Parathyroid adenoma (tissue), 2 donors: Measurements from ENCODE around the gene FDXR.

Experiments
- H2AFZ ChIP-seq: fragments of 300-600 bp; sonication (generic); one replicate; pipeline ENCODE4 v1.7.0; 2017; ENCODE audit warnings: antibody characterized with exemption, mild to moderate bottlenecking
- H3K27ac ChIP-seq: fragments of 300-600 bp; sonication (generic); one replicate; pipeline ENCODE4 v1.7.0; 2017
- H3K27me3 ChIP-seq: fragments of 300-600 bp; sonication (generic); one replicate; pipeline ENCODE4 v1.7.0; 2017; ENCODE audit warnings: low read length; ENCODE audit not compliant: control insufficient read depth, insufficient read depth
- H3K36me3 ChIP-seq: fragments of 300-600 bp; sonication (generic); one replicate; pipeline ENCODE4 v1.7.0; 2017; ENCODE audit warnings: low read length; ENCODE audit not compliant: control insufficient read depth, insufficient read depth
- H3K4me1 ChIP-seq: fragments of 300-600 bp; sonication (generic); one replicate; pipeline ENCODE4 v1.7.0; 2017; ENCODE audit warnings: control low read depth
- H3K4me2 ChIP-seq: fragments of 300-600 bp; sonication (generic); one replicate; pipeline ENCODE4 v1.7.0; 2017; ENCODE audit warnings: low read length
- H3K4me3 ChIP-seq: fragments of 300-600 bp; sonication (generic); one replicate; pipeline ENCODE4 v1.7.0; 2017; ENCODE audit warnings: low read depth, low read length
- H3K79me2 ChIP-seq: fragments of 300-600 bp; sonication (generic); one replicate; pipeline ENCODE4 v1.7.0; 2017; ENCODE audit warnings: control low read depth
- H3K9ac ChIP-seq: fragments of 300-600 bp; sonication (generic); one replicate; pipeline ENCODE4 v1.7.0; 2017; ENCODE audit warnings: mild to moderate bottlenecking
- H3K9me3 ChIP-seq: fragments of 300-600 bp; sonication (generic); one replicate; pipeline ENCODE4 v1.7.0; 2017; ENCODE audit warnings: low read length; ENCODE audit not compliant: control insufficient read depth
- TF ChIP-seq, protein P1 (sequence below): fragments of 300-600 bp; sonication (generic); IDR thresholded peaks from one replicate; pipeline ENCODE4 v1.7.0; 2017; ENCODE audit warnings: antibody characterized with exemption, mild to moderate bottlenecking
- donor health status: primary hyperparathyroidism.

The FDXR gene

DNA sequence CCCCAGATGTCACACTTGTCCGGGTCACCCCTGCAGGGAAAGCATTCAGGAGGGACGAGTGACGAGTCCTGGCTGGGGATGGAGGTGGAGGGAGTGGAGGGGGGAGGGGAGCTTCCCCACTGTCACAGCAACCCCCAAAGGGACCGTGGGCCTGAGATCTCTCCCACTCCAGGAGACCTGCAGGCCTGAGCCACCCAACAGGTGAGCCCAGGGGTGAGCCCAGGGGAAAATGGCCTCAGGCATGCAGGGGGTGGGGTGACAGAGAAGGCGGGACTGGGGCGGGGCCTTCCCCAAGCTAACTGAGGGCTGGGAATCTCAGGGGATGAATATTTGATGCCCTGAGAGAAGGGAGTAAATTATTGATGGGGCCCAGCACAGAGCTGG, 47.8 kb upstream of the FDXR start:
- Histone ChIP-seq H3K27me3 (peaks cover 12% of the 10 kb centered on the region), H3K36me3 (no peaks in the 10 kb centered on the region), H3K4me1 (no peaks in the 10 kb centered on the region), H3K27ac (no peak overlapping the region), H3K9me3 (no peaks in the 10 kb centered on the region), H3K4me2 (no peak overlapping the region), H3K9ac (no peak overlapping the region), H2AFZ (no peak overlapping the region), H3K79me2 (no peaks in the 10 kb centered on the region), H3K4me3 (no peak overlapping the region)
- TF ChIP-seq, protein P1, sequence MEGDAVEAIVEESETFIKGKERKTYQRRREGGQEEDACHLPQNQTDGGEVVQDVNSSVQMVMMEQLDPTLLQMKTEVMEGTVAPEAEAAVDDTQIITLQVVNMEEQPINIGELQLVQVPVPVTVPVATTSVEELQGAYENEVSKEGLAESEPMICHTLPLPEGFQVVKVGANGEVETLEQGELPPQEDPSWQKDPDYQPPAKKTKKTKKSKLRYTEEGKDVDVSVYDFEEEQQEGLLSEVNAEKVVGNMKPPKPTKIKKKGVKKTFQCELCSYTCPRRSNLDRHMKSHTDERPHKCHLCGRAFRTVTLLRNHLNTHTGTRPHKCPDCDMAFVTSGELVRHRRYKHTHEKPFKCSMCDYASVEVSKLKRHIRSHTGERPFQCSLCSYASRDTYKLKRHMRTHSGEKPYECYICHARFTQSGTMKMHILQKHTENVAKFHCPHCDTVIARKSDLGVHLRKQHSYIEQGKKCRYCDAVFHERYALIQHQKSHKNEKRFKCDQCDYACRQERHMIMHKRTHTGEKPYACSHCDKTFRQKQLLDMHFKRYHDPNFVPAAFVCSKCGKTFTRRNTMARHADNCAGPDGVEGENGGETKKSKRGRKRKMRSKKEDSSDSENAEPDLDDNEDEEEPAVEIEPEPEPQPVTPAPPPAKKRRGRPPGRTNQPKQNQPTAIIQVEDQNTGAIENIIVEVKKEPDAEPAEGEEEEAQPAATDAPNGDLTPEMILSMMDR: no peak

DNA sequence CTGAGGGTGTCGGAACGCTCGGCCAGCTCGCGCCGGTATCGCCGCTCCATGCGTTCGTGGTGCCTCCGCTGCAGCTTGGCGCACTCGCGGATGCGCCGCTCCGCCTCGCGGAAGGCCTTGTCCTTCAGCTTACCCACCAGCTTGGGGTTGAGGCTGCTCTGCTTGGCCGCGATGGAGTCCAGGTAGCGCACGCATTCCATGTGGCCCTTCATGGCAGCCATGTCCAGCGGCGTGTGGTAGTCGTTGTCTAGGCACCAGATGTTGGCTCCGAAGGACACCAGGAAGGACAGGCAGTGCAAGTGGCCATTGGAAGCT, 47.5 kb upstream of the FDXR start:
- H3K36me3 ChIP-seq: no peaks in the 10 kb centered on the region
- H3K9ac ChIP-seq: no peak overlapping the region
- H3K4me1 ChIP-seq: no peaks in the 10 kb centered on the region
- no peak overlapping the region for H3K4me3 ChIP-seq
- H3K4me2 ChIP-seq: no peak overlapping the region
- TF ChIP-seq, protein P1: no peak
- H3K27me3 ChIP-seq: peaks cover 12% of the 10 kb centered on the region
- H3K79me2 ChIP-seq: no peaks in the 10 kb centered on the region
- no peak overlapping the region for H3K27ac ChIP-seq
- H3K9me3 ChIP-seq: no peaks in the 10 kb centered on the region
- peak overlapping the region; percentile 16 for H2AFZ ChIP-seq

DNA sequence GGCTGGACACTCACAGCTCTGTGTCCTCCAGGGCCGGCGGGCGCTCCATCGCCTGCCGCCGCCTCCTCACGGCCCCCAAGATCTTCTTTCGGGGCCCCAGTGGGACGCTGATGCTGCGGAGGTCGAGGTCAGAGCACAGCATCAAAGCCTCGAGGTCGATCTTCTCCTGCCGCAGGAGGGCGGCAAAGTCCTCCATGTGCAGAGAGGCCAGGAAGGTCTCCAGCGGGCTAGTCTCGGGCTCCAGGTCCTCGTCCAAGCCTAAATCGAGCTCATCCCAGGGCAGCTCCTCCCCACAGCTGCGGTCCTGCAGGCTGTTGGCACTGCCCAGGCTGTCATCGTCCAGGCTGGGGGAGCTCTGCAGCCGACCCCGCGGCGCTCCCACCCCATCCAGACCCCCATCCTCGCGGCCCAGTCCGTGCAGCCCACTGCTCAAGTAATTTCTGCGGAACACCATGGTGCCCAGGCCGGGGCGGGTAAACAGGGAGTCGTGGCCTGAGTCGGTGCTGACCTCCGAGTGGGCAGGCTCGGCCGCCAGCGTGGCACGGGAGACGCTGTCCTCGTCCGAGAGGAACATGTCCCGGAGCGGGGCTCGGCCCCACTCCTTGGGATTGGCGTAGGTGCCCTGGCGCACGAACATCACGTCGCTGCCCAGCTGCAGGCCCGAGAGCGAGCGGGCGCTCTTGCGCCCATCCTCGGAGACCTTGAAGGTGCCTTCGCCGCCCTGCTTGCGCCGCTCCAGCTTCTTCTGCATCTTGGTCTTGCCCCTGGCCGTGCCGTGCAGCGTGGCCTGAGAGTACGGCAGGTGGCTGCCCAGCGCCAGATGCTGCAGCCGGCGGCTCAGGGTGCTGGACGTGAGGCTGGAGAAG, 46.9 kb upstream of the FDXR start:
- no peaks in the 10 kb centered on the region for H3K9me3 ChIP-seq
- H3K4me1 ChIP-seq: no peaks in the 10 kb centered on the region
- peak overlapping the region; percentile 37 for H3K4me2 ChIP-seq
- H3K27ac ChIP-seq: no peak overlapping the region
- TF ChIP-seq, protein P1: peak; percentile 52
- H3K79me2 ChIP-seq: no peaks in the 10 kb centered on the region
- H3K4me3 ChIP-seq: no peak overlapping the region
- no peaks in the 10 kb centered on the region for H3K36me3 ChIP-seq
- peaks cover 12% of the 10 kb centered on the region for H3K27me3 ChIP-seq
- H2AFZ ChIP-seq: peak overlapping the region; percentile 16
- no peak overlapping the region for H3K9ac ChIP-seq

DNA sequence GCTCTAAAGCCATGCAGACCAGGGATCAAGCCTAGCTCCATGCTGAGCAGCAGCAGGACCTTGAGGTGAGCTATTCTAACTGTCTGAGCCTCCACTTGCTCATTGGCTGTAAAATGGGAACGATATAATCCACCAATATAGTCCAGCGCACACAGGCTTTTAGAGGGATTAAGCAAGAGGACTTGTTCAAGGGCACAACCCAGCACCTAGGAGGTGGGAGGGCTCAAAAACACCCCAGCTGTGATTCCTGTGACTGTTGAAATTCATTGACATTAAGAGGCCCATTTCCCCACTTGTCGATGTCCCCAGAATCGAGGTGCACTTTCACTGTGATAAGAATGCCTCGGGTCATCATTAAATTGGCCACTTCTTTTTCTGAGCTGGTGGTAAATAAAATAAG, 46.1 kb upstream of the FDXR start:
- Histone ChIP-seq H2AFZ (no peak overlapping the region), H3K9me3 (no peaks in the 10 kb centered on the region), H3K27ac (no peak overlapping the region), H3K4me3 (no peak overlapping the region), H3K4me2 (no peak overlapping the region), H3K36me3 (no peaks in the 10 kb centered on the region), H3K79me2 (no peaks in the 10 kb centered on the region), H3K27me3 (peaks cover 7% of the 10 kb centered on the region), H3K4me1 (no peaks in the 10 kb centered on the region), H3K9ac (no peak overlapping the region)
- TF ChIP-seq, protein P1: no peak

DNA sequence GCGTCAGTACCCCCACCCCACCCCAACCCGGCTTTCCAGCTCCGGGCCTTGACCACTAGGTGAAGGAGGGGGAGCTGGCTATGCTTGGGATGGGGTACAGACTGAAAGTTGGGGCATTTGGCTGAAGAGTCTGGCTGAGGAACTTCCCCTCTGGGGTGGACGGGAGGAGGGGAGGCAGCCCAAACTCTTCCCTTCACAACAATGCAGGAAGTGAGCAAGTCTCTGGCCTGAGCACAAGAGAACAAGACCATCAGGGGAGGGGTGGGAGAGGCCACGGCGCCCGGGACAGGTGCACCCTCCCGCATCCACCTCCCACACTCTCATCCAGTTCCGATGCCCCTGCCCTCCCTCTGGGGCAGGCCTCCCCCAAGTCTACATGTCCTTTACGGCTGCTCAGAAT, 44.6 kb upstream of the FDXR start:
- H3K4me2 ChIP-seq: no peak overlapping the region
- no peak overlapping the region for H2AFZ ChIP-seq
- TF ChIP-seq, protein P1: no peak
- no peak overlapping the region for H3K27ac ChIP-seq
- H3K79me2 ChIP-seq: no peaks in the 10 kb centered on the region
- H3K9me3 ChIP-seq: no peaks in the 10 kb centered on the region
- no peak overlapping the region for H3K4me3 ChIP-seq
- H3K4me1 ChIP-seq: no peaks in the 10 kb centered on the region
- peaks cover 1% of the 10 kb centered on the region for H3K27me3 ChIP-seq
- no peak overlapping the region for H3K9ac ChIP-seq
- no peaks in the 10 kb centered on the region for H3K36me3 ChIP-seq
